GM12875 (cell line): Measurements from ENCODE around the gene LYL1.

Source experiments
- H3K4me3 ChIP-seq: one replicate; pipeline ENCODE4 v1.5.1; 2011; ENCODE audit warnings: low read depth, low read length, control low read depth
- CTCF ChIP-seq: IDR thresholded peaks from 2 replicates; pipeline ENCODE4 v1.5.1; 2011; ENCODE audit warnings: low read depth, mild to moderate bottlenecking, control low read depth, inconsistent platforms, low read length, moderate library complexity, borderline replicate concordance; ENCODE audit not compliant: insufficient read depth

The LYL1 gene

GRCh38 chr19:13146763-13147563 lies 44.3 kb upstream of the LYL1 start:
- H3K4me3 ChIP-seq, result no peak overlapping the region
- no peak for TF ChIP-seq CTCF

GRCh38 chr19:13139633-13140311 lies 37.1 kb upstream of the LYL1 start:
- no peak overlapping the region for H3K4me3 ChIP-seq
- no peak for TF ChIP-seq CTCF

GRCh38 chr19:13138916-13139198 lies 36.2 kb upstream of the LYL1 start:
- H3K4me3 ChIP-seq, result no peak overlapping the region
- no peak for TF ChIP-seq CTCF

GRCh38 chr19:13138171-13138915 lies 35.7 kb upstream of the LYL1 start:
- no peak overlapping the region for H3K4me3 ChIP-seq
- TF ChIP-seq CTCF, result no peak

GRCh38 chr19:13137290-13137794 lies 34.7 kb upstream of the LYL1 start:
- no peak overlapping the region for H3K4me3 ChIP-seq
- TF ChIP-seq CTCF, result no peak

- H3K4me3 ChIP-seq, result no peak overlapping the region
- no peak for TF ChIP-seq CTCF
Measured at GRCh38 chr19:13135068-13136062, 32.7 kb upstream of the LYL1 start.
